HG03139 (cell line): ENCODE results near the gene TCF12.

ENCODE experiments used
- ATAC-seq: cut with Tn5 transposase; IDR thresholded peaks from one replicate; pipeline ENCODE4 v1.9.1; 2021; ENCODE audit not compliant: unreplicated experiment

TCF12 gene

GRCh38 chr15:57285386-57285785 is 366.9 kb downstream of the TCF12 start:
- no peak for ATAC-seq

- ATAC-seq, result no peak
Observed at GRCh38 chr15:57286446-57287122, 368.1 kb downstream of the TCF12 start.

GRCh38 chr15:57287123-57287521 is 368.7 kb downstream of the TCF12 start:
- ATAC-seq, result no peak

GRCh38 chr15:57288926-57289580 is 370.6 kb downstream of the TCF12 start:
- ATAC-seq, result no peak

- ATAC-seq, result no peak
Observed at GRCh38 chr15:57290187-57290586, 371.7 kb downstream of the TCF12 start.

GRCh38 chr15:57290826-57291225 is 372.4 kb downstream of the TCF12 start:
- no peak for ATAC-seq

GRCh38 chr15:57296473-57297162 is 378.2 kb downstream of the TCF12 start:
- no peak for ATAC-seq

- no peak for ATAC-seq
Observed at GRCh38 chr15:57297163-57297593, 378.7 kb downstream of the TCF12 start.

GRCh38 chr15:57297630-57298029 is 379.2 kb downstream of the TCF12 start:
- no peak for ATAC-seq

- ATAC-seq, result no peak
Observed at GRCh38 chr15:57298204-57298603, 379.8 kb downstream of the TCF12 start.

- no peak for ATAC-seq
Observed at GRCh38 chr15:57298843-57299550, 380.6 kb downstream of the TCF12 start.

- ATAC-seq, result no peak
Observed at GRCh38 chr15:57301307-57301706, 382.9 kb downstream of the TCF12 start.

- no peak for ATAC-seq
Observed at GRCh38 chr15:57302640-57303257, 384.3 kb downstream of the TCF12 start.

- ATAC-seq, result no peak
Observed at GRCh38 chr15:57305009-57305408, 386.6 kb downstream of the TCF12 start.

- peak; percentile 59 for ATAC-seq
Observed at GRCh38 chr15:57306161-57306943, 387.9 kb downstream of the TCF12 start.

GRCh38 chr15:57306944-57307411 is 388.5 kb downstream of the TCF12 start:
- no peak for ATAC-seq

GRCh38 chr15:57307527-57308169 is 389.2 kb downstream of the TCF12 start:
- no peak for ATAC-seq

GRCh38 chr15:57308170-57308545 is 389.7 kb downstream of the TCF12 start:
- no peak for ATAC-seq

- ATAC-seq, result no peak
Observed at GRCh38 chr15:57309856-57310760, 391.7 kb downstream of the TCF12 start.
